HepG2 (cell line): ENCODE data around the gene AK4. TPM values are rescaled to one million over a fixed set of nuclear protein-coding genes. Genes with fewer than 3 reads are reported as not detected.
A peak's percentile ranks its signal among the peaks of the same experiment; 100 is the strongest.

Source experiments
- ATAC-seq: fragments of 200-7000 bp; cut with Tn5 transposase; 3 replicates; pipeline ENCODE4 v1.9.1; 2020; ENCODE audit warnings: mild to moderate bottlenecking, moderate library complexity
- BruUV-seq: library from RNA; stranded (reverse); fragments of 400-500 nt; replicated peaks from 2 replicates; lab custom pipeline; 2021; lab: Mats Ljungman, UMichigan
- CTCF ChIA-PET: fragments of 300-600 bp; formaldehyde crosslinking; extraction: SDS; loops from one replicate; lab custom pipeline; 2021; ENCODE audit warnings: low total read pairs, inconsistent platforms, low intra/inter-chr PET ratio; lab: Yijun Ruan, JAX
- POLR2A ChIA-PET: fragments of 350-600 bp; sonication (Branson Sonifier 250); formaldehyde crosslinking; loops from one replicate; lab custom pipeline; 2020; ENCODE audit warnings: antibody characterized with exemption, inconsistent platforms; lab: Yijun Ruan, JAX
- DNase-seq: peaks from one replicate; pipeline ENCODE4 v3.0.0-alpha.2; 2015; ENCODE audit warnings: low spot score
- FAIRE-seq: peaks from 3 replicates; lab custom pipeline; 2011; peaks lifted over from hg19 to GRCh38; lab: Jason Lieb, UNC
- H2AFZ ChIP-seq: one replicate; pipeline ENCODE4 v1.6.1; 2011; ENCODE audit warnings: low read length, inconsistent platforms
- H3K27ac ChIP-seq: fragments of 300-600 bp; 3 replicates; pipeline ENCODE4 v1.8.0; 2011; ENCODE audit warnings: mixed run types, mild to moderate bottlenecking, mixed read lengths, low read length, inconsistent platforms; ENCODE audit not compliant: insufficient read depth; ENCODE audit errors: extremely low read length
- H3K27me3 ChIP-seq, 2 experiments: fragments of 200-600 bp in 1 of 2; 2 replicates in 1 of 2; 3 replicates in 1 of 2; pipeline versions ENCODE4 v1.6.0 to v1.8.0; 2011; ENCODE audit warnings: low read length in 2 of 2, mild to moderate bottlenecking in 2 of 2, moderate library complexity in 2 of 2, inconsistent platforms in 1 of 2; ENCODE audit not compliant: insufficient read depth in 2 of 2, control insufficient read depth in 1 of 2
- H3K36me3 ChIP-seq, 2 experiments: fragments of 200-600 bp in 1 of 2; replicated peaks in 1 of 2; 2 replicates in 1 of 2; 3 replicates in 1 of 2; pipeline versions ENCODE4 v1.5.1 to v1.8.0; 2011; ENCODE audit warnings: low read length in 2 of 2, inconsistent platforms in 1 of 2; ENCODE audit not compliant: insufficient read depth in 2 of 2, control insufficient read depth in 1 of 2
- H3K4me1 ChIP-seq: 2 replicates; pipeline ENCODE4 v1.5.1; 2012; ENCODE audit warnings: low read length, inconsistent platforms; ENCODE audit not compliant: insufficient read depth
- H3K4me2 ChIP-seq: 2 replicates; pipeline ENCODE4 v1.6.0; 2011; ENCODE audit warnings: low read depth, low read length, inconsistent platforms
- H3K4me3 ChIP-seq, 3 experiments: fragments of 200-600 bp in 1 of 3; sonication (generic), shearing (Covaris generic) in 1 of 3; replicated peaks in 1 of 3; 2 replicates each; pipeline ENCODE4 v1.5.1; 2011 to 2016; ENCODE audit warnings: low read length in 3 of 3, inconsistent platforms in 2 of 3, low read depth in 2 of 3, mild to moderate bottlenecking in 2 of 3, control low read depth in 1 of 3, mixed read lengths in 1 of 3; ENCODE audit not compliant: insufficient read depth in 1 of 3
- H3K79me2 ChIP-seq: one replicate; pipeline ENCODE4 v1.6.1; 2011; ENCODE audit warnings: low read length, inconsistent platforms; ENCODE audit not compliant: insufficient read depth
- H3K9ac ChIP-seq: 2 replicates; pipeline ENCODE4 v1.6.0; 2011; ENCODE audit warnings: mild to moderate bottlenecking, low read depth, low read length, inconsistent platforms; ENCODE audit not compliant: insufficient read depth
- H3K9me3 ChIP-seq: 2 replicates; pipeline ENCODE4 v1.5.1; 2012; ENCODE audit warnings: mild to moderate bottlenecking, low read length
- H4K20me1 ChIP-seq: 2 replicates; pipeline ENCODE4 v1.6.0; 2011; ENCODE audit warnings: inconsistent platforms, mild to moderate bottlenecking, low read length, moderate library complexity; ENCODE audit not compliant: insufficient read depth
- CSRNP1 ChIP-seq: sonication (generic); formaldehyde crosslinking; IDR thresholded peaks from 2 replicates; pipeline ENCODE4 v1.8.1; 2023; ENCODE audit warnings: mild to moderate bottlenecking, missing genetic modification reagents
- HOXD1 ChIP-seq: sonication (generic); formaldehyde crosslinking; IDR thresholded peaks from 2 replicates; pipeline ENCODE4 v1.5.0; 2020; ENCODE audit warnings: missing genetic modification reagents
- KAT7 ChIP-seq: IDR thresholded peaks from 2 replicates; pipeline ENCODE4 v1.6.1; 2018; ENCODE audit warnings: borderline replicate concordance, missing compliant biosample characterization
- MAZ ChIP-seq, 2 experiments: sonication (generic) in 1 of 2; formaldehyde crosslinking in 1 of 2; IDR thresholded peaks; 2 replicates each; pipeline versions ENCODE4 v1.5.0 to v1.6.1; 2012 to 2020; ENCODE audit warnings: low read depth in 2 of 2, mild to moderate bottlenecking in 2 of 2, borderline replicate concordance in 1 of 2, improper control_type of control experiment in 1 of 2, low read length in 1 of 2, missing genetic modification reagents in 1 of 2, moderate library complexity in 1 of 2
- MZF1 ChIP-seq: sonication (generic); formaldehyde crosslinking; IDR thresholded peaks from 2 replicates; pipeline ENCODE4 v1.8.1; 2023; ENCODE audit warnings: mild to moderate bottlenecking, missing genetic modification reagents, borderline replicate concordance
- RBFOX2 ChIP-seq: fragments of 200-400 bp; formaldehyde crosslinking; IDR thresholded peaks from 2 replicates; pipeline ENCODE4 v1.6.1; 2017; ENCODE audit warnings: low read depth, mild to moderate bottlenecking, low read length
- REXO4 ChIP-seq: sonication (generic); formaldehyde crosslinking; IDR thresholded peaks from 2 replicates; pipeline ENCODE4 v1.8.0; 2022; ENCODE audit warnings: missing genetic modification reagents, mild to moderate bottlenecking, borderline replicate concordance
- RXRA ChIP-seq: sonication (generic); formaldehyde crosslinking; IDR thresholded peaks from 2 replicates; pipeline ENCODE4 v1.5.1; 2020; ENCODE audit warnings: missing genetic modification reagents
- SAP130 ChIP-seq: IDR thresholded peaks from 2 replicates; pipeline ENCODE4 v1.6.1; 2016; ENCODE audit warnings: low read depth
- TARDBP ChIP-seq: sonication (generic); formaldehyde crosslinking; IDR thresholded peaks from 2 replicates; pipeline ENCODE4 v1.8.0; 2022; ENCODE audit warnings: mild to moderate bottlenecking, missing genetic modification reagents
- ZBTB42 ChIP-seq: sonication (generic); formaldehyde crosslinking; IDR thresholded peaks from 2 replicates; pipeline ENCODE4 v1.5.0; 2020; ENCODE audit warnings: mild to moderate bottlenecking, missing genetic modification reagents
- ZFY ChIP-seq: sonication (generic); formaldehyde crosslinking; IDR thresholded peaks from 2 replicates; pipeline ENCODE4 v1.4.0; 2020; ENCODE audit warnings: missing genetic modification reagents
- ZNF12 ChIP-seq: sonication (generic); formaldehyde crosslinking; IDR thresholded peaks from 2 replicates; pipeline ENCODE4 v1.5.0; 2020; ENCODE audit warnings: missing genetic modification reagents
- ZNF687 ChIP-seq: sonication (generic); formaldehyde crosslinking; IDR thresholded peaks from 2 replicates; pipeline ENCODE4 v1.5.1; 2020; ENCODE audit warnings: mild to moderate bottlenecking, missing genetic modification reagents, moderate library complexity
- ZNF710 ChIP-seq: sonication (generic); formaldehyde crosslinking; IDR thresholded peaks from 2 replicates; pipeline ENCODE4 v1.5.0; 2020; ENCODE audit warnings: mild to moderate bottlenecking, missing genetic modification reagents, borderline replicate concordance
- WGBS: methylation state at CpG from one replicate; pipeline ENCODE4 v1.1.6; 2017; ENCODE audit warnings: low lambda C conversion rate; 5-methylcytosine and 5-hydroxymethylcytosine counted together
- in situ Hi-C: cut with HindIII; loops from 2 replicates; pipeline ENCODE4 v1.10.0; 2017; ENCODE audit warnings: low pct_unique_long_range_greater_than_20kb; ENCODE audit not compliant: extremely low pct_ligation_motif_present
- intact Hi-C: fragments of 100-400 bp; cut with micrococcal nuclease; formaldehyde crosslinking; loops from one replicate; pipeline ENCODE4 v1.10.0; 2022; ENCODE audit not compliant: unreplicated experiment
- polyA plus RNA-seq, 8 experiments: library from polyadenylated mRNA; depleted of rRNA in 3 of 8; stranded (reverse) in 7 of 8; unstranded in 1 of 8; fragments of >200 nt; fragmentation: Illumina TruSeq in 4 of 8; extraction: Trizol in 4 of 8; gene quantifications; 2 replicates each; pipeline versions ENCODE4 v1.2.1 to v1.2.3, GENCODE V29; 2011 to 2016; ENCODE audit warnings: low read depth in 4 of 8, missing spikeins in 1 of 8, mixed read lengths in 1 of 8; ENCODE audit not compliant: insufficient read depth in 1 of 8
- total RNA-seq, 5 experiments: library from RNA; depleted of rRNA; stranded (reverse); fragments of >200 nt; fragmentation: Illumina TruSeq; extraction: Trizol; gene quantifications; 2 replicates each; pipeline ENCODE4 v1.2.3, GENCODE V29; 2016; ENCODE audit warnings: low read depth in 1 of 5

AK4 gene
- total and polyA plus RNA-seq, 2 of the 13 experiments (the other 11 are each of a cell fraction or from before 2014, with no cell fraction given), result 110 to 160 TPM

GRCh38 chr1:65148548-65149350, 746 bp downstream of the AK4 start:
- Histone ChIP-seq H3K9ac (peak overlapping the region; percentile 76), H3K36me3 (no peaks in the 10 kb centered on the region), H3K79me2 (peaks cover 56% of the 10 kb centered on the region), H3K4me1 (peaks cover 69% of the 10 kb centered on the region), H3K4me3 (peak overlapping the region; percentile 75 to 90 (median 86)), H4K20me1 (peaks cover 16% of the 10 kb centered on the region), H3K4me2 (peak overlapping the region; percentile 85), H2AFZ (no peak overlapping the region), H3K27ac (peak overlapping the region; percentile 78), H3K27me3 (no peaks in the 10 kb centered on the region; a peak in 1 of 5 replicates), H3K9me3 (no peaks in the 10 kb centered on the region)
- ATAC-seq (peak; percentile 41), DNase-seq (no peak), FAIRE-seq (no peak)
- ChIA-PET CTCF (no interaction called here), POLR2A (interaction anchor here (1.0 to 1.9 kb wide), 3 partner anchors 10 to 272 kb away, joined by 3 to 37 read pairs (median 6); partner anchors contain the start of genes LEPR and LEPROT)
- in situ Hi-C loops, result loop anchor here (5.0 kb wide), 2 partner anchors 59 to 81 kb away; no protein-coding TSS in a partner anchor
- no TSS peak for BruUV-seq
- 4% methylated on average over 20 of the region's 73 CpGs for WGBS
- intact Hi-C loops, result loop anchor here (2.0 to 10.0 kb wide), 2 partner anchors 60 to 276 kb away; partner anchors contain the start of genes LEPR and LEPROT
- TF ChIP-seq MZF1 (CRISPR knock-in tag) (no peak), HOXD1 (CRISPR knock-in tag) (no peak), REXO4 (no peak), CSRNP1 (no peak), TARDBP (CRISPR knock-in tag) (0 out of 2 replicates have a peak, but pooled peaks have one; percentile 27), ZNF710 (CRISPR knock-in tag) (peak; percentile 8; the same call in 1 of the 2 replicates), RBFOX2 (peak; percentile 77), SAP130 (peak; percentile 32; the same call in 1 of the 2 replicates), MAZ (IDR thresholded peaks at IDR 0.05; ENCODE audit: borderline replicate concordance, low read depth, low read length) (no peak), MAZ (CRISPR knock-in tag; IDR thresholded peaks at IDR 0.05; ENCODE audit: low read depth) (0 out of 2 replicates have a peak, but pooled peaks have one; percentile 52), ZNF12 (CRISPR knock-in tag) (no peak), ZNF687 (CRISPR knock-in tag) (peak; percentile 70), KAT7 (CRISPR knock-in tag) (peak; percentile 24; the same call in 1 of the 2 replicates), ZFY (peak; percentile 34; the same call in 1 of the 2 replicates), RXRA (no peak), ZBTB42 (no peak)
